GM21360 (cell line): ENCODE results near the gene RTL10.

Source experiments
- ATAC-seq: cut with Tn5 transposase; IDR thresholded peaks from one replicate; pipeline ENCODE4 v1.9.1; 2021; ENCODE audit warnings: mild to moderate bottlenecking, moderate library complexity; ENCODE audit not compliant: unreplicated experiment

RTL10 gene

GRCh38 chr22:19811811-19812771, 42.6 kb downstream of the RTL10 start:
- no peak for ATAC-seq

DNA sequence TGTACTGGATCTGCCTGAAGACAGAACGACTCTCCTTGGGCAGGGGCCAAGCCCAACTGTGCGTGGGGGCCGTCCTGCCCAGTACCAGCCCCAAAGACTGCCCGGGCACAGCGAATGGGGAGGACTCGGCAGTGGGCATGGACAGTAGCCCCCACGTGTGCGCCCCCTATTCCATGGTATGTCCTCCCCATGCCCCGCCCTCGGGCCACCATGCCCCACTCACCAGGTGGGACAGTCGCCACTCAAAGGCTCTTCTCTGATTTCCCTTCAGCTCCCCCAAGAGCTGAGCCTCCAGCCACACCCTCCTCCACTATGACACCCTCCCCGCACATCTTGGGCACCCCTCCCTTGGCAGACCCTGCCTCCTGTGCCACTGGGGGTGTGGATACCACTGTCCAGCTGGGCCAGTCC, 43.5 kb downstream of the RTL10 start:
- no peak for ATAC-seq

- no peak for ATAC-seq
Measured at GRCh38 chr22:19810381-19811201, 44.1 kb downstream of the RTL10 start.

- ATAC-seq, result no peak
Measured at GRCh38 chr22:19809741-19810140, 44.9 kb downstream of the RTL10 start.

DNA sequence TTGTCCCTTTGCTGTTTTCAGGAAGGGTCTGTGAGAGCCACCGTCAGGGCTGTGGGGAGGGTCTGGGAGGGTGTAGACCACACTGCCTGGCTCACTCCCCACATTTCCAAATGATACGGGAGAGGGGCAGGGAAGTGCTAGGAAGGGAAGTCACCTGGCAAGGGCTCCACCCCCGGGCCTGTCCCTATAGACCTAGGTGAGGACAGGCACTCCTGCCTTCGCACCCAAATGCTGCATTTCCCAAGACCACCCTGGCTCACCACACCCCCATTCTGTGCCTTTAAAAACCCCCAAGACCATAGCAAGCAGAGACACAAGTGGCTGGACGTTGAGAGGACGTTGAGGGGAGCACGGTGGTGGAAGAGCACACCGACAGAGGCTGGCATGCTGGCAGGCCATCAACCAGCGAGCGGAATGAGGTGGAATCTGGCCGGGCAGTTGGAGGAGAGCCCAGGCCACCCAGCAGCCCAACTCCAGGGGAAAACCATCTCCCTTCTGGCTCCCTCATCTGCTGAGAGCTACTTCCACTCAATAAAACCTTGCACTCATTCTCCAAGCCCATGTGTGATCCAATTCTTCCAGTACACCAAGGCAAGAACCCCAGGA, 45.7 kb downstream of the RTL10 start:
- no peak for ATAC-seq

- no peak for ATAC-seq
Measured at GRCh38 chr22:19807914-19808872, 46.5 kb downstream of the RTL10 start.

- ATAC-seq, result no peak
Measured at GRCh38 chr22:19807161-19807913, 47.3 kb downstream of the RTL10 start.

DNA sequence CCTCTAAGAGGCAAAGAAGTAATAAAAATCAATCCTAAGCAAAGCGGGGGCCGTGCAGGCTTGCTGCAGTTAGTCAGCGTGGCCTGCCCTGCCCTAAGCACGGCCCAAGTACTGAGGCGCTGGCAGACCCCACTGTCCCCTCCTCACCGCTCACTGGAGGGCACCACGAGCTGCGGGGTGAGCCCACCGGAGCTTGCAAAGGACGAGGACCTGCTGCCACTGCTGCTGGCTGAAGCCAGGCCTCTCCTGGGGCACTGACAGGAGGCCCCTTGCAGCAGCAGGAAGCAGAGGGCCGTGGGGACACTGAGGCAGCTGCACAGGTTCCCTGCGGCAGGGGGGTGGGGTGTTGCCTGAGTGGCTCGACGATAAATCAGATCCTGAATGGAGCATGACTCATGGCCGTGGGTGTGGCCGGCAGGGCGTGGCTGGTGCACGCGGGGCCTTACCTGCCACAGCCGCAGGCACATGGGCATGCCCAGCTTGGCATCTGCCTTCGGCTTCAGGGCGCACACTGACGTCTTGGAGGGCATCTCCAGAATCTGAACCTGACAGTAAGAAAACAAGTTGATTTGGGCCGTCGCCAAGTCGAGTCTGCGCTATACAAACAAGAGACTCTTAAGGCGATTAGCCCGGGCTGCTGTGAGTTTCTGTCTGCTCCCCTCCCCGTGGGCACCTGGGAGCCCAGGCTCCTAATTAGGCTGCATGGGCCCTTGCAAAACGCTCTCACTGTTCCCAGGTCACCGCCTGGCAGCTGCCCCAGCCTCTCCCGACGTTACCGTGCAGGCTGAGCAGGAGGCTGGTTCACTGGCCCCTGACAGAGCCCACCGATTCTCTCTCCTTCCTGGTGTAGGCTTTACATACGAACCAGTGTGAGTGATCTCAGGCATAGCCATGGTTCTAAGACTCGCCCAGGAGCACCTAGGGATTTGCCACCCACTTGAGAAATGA, 48.2 kb downstream of the RTL10 start:
- no peak for ATAC-seq

DNA sequence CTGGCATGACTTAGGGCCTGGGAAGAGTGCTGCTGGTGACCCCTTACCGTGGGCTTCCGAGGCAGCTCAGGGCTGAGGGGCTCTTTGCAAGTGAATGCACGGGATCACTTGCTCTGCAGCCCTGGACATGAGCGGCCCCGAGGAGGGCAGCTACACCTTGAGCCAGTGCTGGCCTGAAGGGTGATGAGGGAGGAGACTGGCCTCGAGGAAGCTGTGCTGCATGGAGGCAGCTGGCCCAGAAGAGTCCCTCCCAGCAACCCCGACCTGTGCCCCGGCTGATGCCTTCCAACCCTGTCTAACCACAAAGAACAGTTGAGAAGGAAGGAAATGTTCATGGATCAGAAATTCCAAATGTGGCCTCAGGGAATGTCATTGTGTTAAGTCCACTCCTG, 48.9 kb downstream of the RTL10 start:
- no peak for ATAC-seq
